Limb (tissue), 2 donors: ENCODE results near the gene SRSF4.
"Not testable (repeated sequence)": the region's sequence is repeated elsewhere in the genome, so short reads cannot be mapped to it uniquely, and the experiment has no call there.

Experiments used
- DNase-seq, 2 donors: peaks; one replicate each; pipeline ENCODE4 v3.0.0-alpha.2; 2016; ENCODE audit errors: extremely low spot score in 2 of 2

Gene SRSF4

GRCh38 chr1:29181413-29182225, at the start of gene SRSF4:
TSS of gene SRSF4 (minus strand) at chr1:29181900. CDS start at chr1:29181752, 148 bp downstream.
- DNase-seq: peak; percentile 99 to 100

GRCh38 chr1:29230553-29231378, 49.1 kb upstream of the SRSF4 start, which contains the start of gene MECR:
TSS of gene MECR (minus strand) at chr1:29230934. CDS start at chr1:29230906, 28 bp downstream.
- peak; percentile 93 to 99 for DNase-seq

- no peak for DNase-seq
These were observed 48.5 kb upstream of the SRSF4 start for GRCh38 chr1:29230204-29230552.

- no peak for DNase-seq
These were observed 45.8 kb upstream of the SRSF4 start for GRCh38 chr1:29227511-29227910.

GRCh38 chr1:29225361-29225760, 43.7 kb upstream of the SRSF4 start:
- DNase-seq: no peak

- no peak for DNase-seq
These were observed 42.7 kb upstream of the SRSF4 start for GRCh38 chr1:29224356-29224837.

GRCh38 chr1:29223521-29223920, 41.8 kb upstream of the SRSF4 start:
- no peak for DNase-seq

- DNase-seq: no peak
These were observed 41.0 kb upstream of the SRSF4 start for GRCh38 chr1:29222686-29223085.

GRCh38 chr1:29222260-29222659, 40.6 kb upstream of the SRSF4 start:
- not testable (repeated sequence) for DNase-seq

GRCh38 chr1:29221296-29221695, 39.6 kb upstream of the SRSF4 start:
- no peak for DNase-seq

GRCh38 chr1:29218223-29218622, 36.5 kb upstream of the SRSF4 start:
- no peak for DNase-seq

GRCh38 chr1:29217633-29218032, 35.9 kb upstream of the SRSF4 start:
- no peak for DNase-seq

- no peak for DNase-seq
These were observed 31.4 kb upstream of the SRSF4 start for GRCh38 chr1:29213055-29213454.

GRCh38 chr1:29211086-29212030, 29.7 kb upstream of the SRSF4 start:
- no peak for DNase-seq

- no peak for DNase-seq
These were observed 28.8 kb upstream of the SRSF4 start for GRCh38 chr1:29210278-29211085.

- no peak for DNase-seq
These were observed 27.5 kb upstream of the SRSF4 start for GRCh38 chr1:29209173-29209572.

GRCh38 chr1:29208442-29208841, 26.7 kb upstream of the SRSF4 start:
- no peak for DNase-seq

GRCh38 chr1:29202584-29203340, 21.1 kb upstream of the SRSF4 start:
- peak; percentile 94 to 96 for DNase-seq

GRCh38 chr1:29202053-29202452, 20.4 kb upstream of the SRSF4 start:
- no peak for DNase-seq

- no peak for DNase-seq
These were observed 19.9 kb upstream of the SRSF4 start for GRCh38 chr1:29201595-29202051.
